HFFc6 (cell line): Measurements from ENCODE around the gene EMX2. TPM values are rescaled to one million over a fixed set of nuclear protein-coding genes. Genes with fewer than 3 reads are reported as not detected.
"Not testable (repeated sequence)": the region's sequence is repeated elsewhere in the genome, so short reads cannot be mapped to it uniquely, and the experiment has no call there.

Experiments used
- DNase-seq: peaks from one replicate; pipeline ENCODE4 v3.0.0-alpha.2; 2018
- H3K27ac Mint-ChIP-seq: 2 replicates; pipeline ENCODE4 v1.8.0; 2020; ENCODE audit warnings: mild to moderate bottlenecking, mixed read lengths
- H3K27me3 Mint-ChIP-seq: 2 replicates; pipeline ENCODE4 v1.8.0; 2021; ENCODE audit warnings: mild to moderate bottlenecking, moderate library complexity, mixed read lengths; ENCODE audit not compliant: insufficient read depth
- H3K36me3 Mint-ChIP-seq: 2 replicates; pipeline ENCODE4 v1.8.0; 2021; ENCODE audit warnings: low read depth, mixed read lengths
- H3K4me1 Mint-ChIP-seq: 2 replicates; pipeline ENCODE4 v1.8.0; 2020; ENCODE audit warnings: low read depth, mixed read lengths
- H3K4me3 Mint-ChIP-seq: 2 replicates; pipeline ENCODE4 v1.8.0; 2020; ENCODE audit warnings: mild to moderate bottlenecking, moderate library complexity, mixed read lengths
- H3K9me3 Mint-ChIP-seq: 2 replicates; pipeline ENCODE4 v1.8.0; 2020; ENCODE audit warnings: mild to moderate bottlenecking, mixed read lengths
- CTCF ChIP-seq: fragments of 200-600 bp; sonication (generic); IDR thresholded peaks from 2 replicates; pipeline ENCODE4 v1.5.0; 2021; ENCODE audit warnings: antibody characterized with exemption, mild to moderate bottlenecking
- total RNA-seq, 6 experiments: library from RNA; stranded (reverse); fragmentation: NEBNext Ultra II Directional; extraction: Animal tissue kit (Norgen Biotek cat#: 25700); gene quantifications; 2 replicates in 1 of 6; 3 replicates in 5 of 6; pipeline ENCODE4 v1.2.3, GENCODE V29; 2021

EMX2 gene
- total RNA-seq, 6 experiments from 2014 or later, result not detected

- Mint-ChIP-seq H3K9me3 (no peaks in the 10 kb centered on the region), H3K36me3 (no peaks in the 10 kb centered on the region), H3K4me1 (peaks cover 7% of the 10 kb centered on the region), H3K27ac (no peak overlapping the region), H3K27me3 (peaks cover 9% of the 10 kb centered on the region; the same call in 1 of the 2 replicates), H3K4me3 (no peak overlapping the region)
- no peak for DNase-seq
- TF ChIP-seq CTCF, result no peak
Measured at GRCh38 chr10:117500456-117500855, 42.1 kb upstream of the EMX2 start.

DNA sequence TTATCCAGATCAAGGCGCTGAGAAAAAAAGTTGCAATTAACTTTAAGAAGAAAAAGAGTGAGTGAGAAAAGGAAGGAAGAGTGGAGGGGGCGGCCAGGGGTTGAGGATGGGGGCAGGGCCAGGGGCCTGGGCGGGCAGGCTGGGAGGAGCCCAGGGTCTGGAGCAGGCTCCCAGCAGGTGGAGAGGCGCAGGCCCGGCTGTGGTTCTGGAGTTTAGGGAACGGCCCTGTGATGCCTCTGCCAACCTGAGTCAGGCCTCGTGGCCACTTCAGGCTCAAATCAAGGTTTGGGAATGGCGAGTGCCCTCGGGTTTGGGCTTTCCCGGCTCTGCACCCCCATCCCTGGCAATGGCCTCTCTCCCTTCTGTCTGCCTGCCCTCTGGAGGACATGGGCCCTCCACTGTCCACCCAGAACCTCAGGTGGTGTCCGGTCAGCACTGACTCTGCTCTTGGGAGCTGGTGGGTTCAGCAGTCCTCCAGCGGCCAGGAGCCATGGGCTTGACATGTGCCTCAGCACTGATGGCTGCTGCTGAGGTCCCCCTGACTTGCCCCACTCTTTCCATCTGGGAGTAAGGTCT, 41.0 kb upstream of the EMX2 start:
- Mint-ChIP-seq H3K36me3 (no peaks in the 10 kb centered on the region), H3K27me3 (peaks cover 12% of the 10 kb centered on the region), H3K9me3 (no peaks in the 10 kb centered on the region), H3K4me1 (peaks cover 4% of the 10 kb centered on the region), H3K4me3 (no peak overlapping the region), H3K27ac (no peak overlapping the region)
- TF ChIP-seq CTCF, result no peak
- no peak for DNase-seq

- no peak overlapping the region for H3K4me3 Mint-ChIP-seq
- TF ChIP-seq CTCF, result no peak
- H3K36me3 Mint-ChIP-seq, result no peaks in the 10 kb centered on the region
- peaks cover 12% of the 10 kb centered on the region for H3K27me3 Mint-ChIP-seq
- no peak for DNase-seq
- no peak overlapping the region for H3K27ac Mint-ChIP-seq
- no peaks in the 10 kb centered on the region for H3K9me3 Mint-ChIP-seq
- no peaks in the 10 kb centered on the region for H3K4me1 Mint-ChIP-seq
Measured at GRCh38 chr10:117502421-117503243, 39.9 kb upstream of the EMX2 start.

DNA sequence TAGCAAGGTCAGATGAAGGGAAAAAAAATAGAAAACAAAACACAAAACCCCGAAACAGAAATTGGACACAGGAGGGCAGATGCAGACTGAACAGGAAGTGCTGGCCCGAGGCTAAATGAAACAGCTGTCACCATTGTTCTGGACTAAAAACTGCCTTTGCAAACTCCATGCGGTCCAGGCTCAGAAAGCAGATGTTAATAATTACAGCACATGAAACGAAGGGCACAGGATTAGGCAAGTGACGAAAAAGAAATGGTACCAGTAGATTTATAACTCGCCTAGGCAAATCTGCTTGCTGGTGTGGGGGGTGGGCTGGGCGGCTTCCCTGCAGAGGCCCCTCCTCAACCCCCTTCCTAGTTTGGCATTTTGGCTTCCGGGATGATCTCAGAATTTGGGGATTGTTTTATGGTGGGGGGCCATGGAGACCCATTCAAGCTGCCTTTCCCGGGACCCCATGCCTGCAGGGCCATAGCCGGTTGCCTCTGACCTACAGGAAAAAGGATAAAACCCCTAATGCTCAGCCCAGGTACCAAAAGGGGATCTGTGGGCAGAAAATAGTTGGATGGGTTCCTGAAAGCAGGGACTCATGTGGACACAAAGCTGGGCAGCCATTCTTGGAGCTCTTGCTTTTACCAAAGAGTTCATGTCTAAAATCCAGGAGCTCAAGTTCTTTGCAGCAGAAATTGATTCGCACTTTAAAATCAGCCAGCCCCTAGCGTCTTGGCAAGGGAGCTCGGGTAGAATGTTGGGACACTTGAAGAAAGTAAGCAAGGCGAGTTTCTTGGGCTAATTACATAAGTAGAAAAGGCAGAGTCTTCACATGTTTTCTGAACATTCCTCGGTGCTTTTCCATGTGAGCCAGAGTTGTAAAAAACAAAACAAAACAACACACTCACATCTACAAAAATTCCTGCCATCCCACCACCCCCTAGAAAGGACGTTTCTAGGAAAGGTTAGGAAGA, 39.0 kb upstream of the EMX2 start:
- Mint-ChIP-seq H3K4me1 (no peaks in the 10 kb centered on the region), H3K36me3 (no peaks in the 10 kb centered on the region), H3K9me3 (no peaks in the 10 kb centered on the region), H3K27me3 (peaks cover 12% of the 10 kb centered on the region), H3K4me3 (no peak overlapping the region), H3K27ac (no peak overlapping the region)
- DNase-seq, result no peak
- no peak for TF ChIP-seq CTCF

DNA sequence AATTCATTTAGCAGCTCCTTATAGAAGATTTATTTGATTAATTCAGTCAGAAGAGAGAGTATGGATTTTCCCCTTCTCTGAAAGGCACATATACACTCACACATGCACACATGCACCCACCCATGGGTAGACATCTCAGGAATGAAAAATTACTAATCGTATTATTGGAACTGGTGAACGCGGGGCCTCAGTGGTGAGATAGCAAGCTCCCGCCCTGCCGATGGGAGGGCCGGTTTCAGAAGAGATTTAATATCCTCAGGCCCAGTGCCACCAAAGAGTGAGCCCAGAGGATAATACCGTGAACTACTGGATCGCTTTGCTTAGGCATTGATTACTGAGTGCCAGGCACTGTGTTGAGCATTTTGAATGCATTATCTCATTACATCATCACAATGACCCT, 38.0 kb upstream of the EMX2 start:
- Mint-ChIP-seq H3K36me3 (no peaks in the 10 kb centered on the region), H3K27ac (no peak overlapping the region), H3K9me3 (no peaks in the 10 kb centered on the region), H3K27me3 (peaks cover 12% of the 10 kb centered on the region), H3K4me3 (no peak overlapping the region), H3K4me1 (no peaks in the 10 kb centered on the region)
- DNase-seq, result no peak
- no peak for TF ChIP-seq CTCF

- H3K27me3 Mint-ChIP-seq, result peaks cover 18% of the 10 kb centered on the region
- H3K4me1 Mint-ChIP-seq, H3K27ac Mint-ChIP-seq, H3K4me3 Mint-ChIP-seq, H3K36me3 Mint-ChIP-seq, H3K9me3 Mint-ChIP-seq, DNase-seq: not testable (repeated sequence)
Measured at GRCh38 chr10:117507081-117507480, 35.5 kb upstream of the EMX2 start.
